Keratinocyte (primary cell): Measurements from ENCODE around the gene ALK. TPM values are rescaled to one million over a fixed set of nuclear protein-coding genes. Genes with fewer than 3 reads are reported as not detected.
A peak's percentile ranks its signal among the peaks of the same experiment; 100 is the strongest.

Experiments used
- DNase-seq: peaks from one replicate; pipeline ENCODE4 v3.0.0-alpha.2; 2011; ENCODE audit warnings: low read depth, missing footprints, low spot score
- FAIRE-seq: peaks from 2 replicates; lab custom pipeline; 2011; peaks lifted over from hg19 to GRCh38; lab: Jason Lieb, UNC
- H2AFZ ChIP-seq: 2 replicates; pipeline ENCODE4 v1.6.0; 2012; ENCODE audit warnings: low read length, control low read depth, inconsistent platforms; ENCODE audit not compliant: control insufficient read depth
- H3K27ac ChIP-seq: 2 replicates; pipeline ENCODE4 v1.5.1; 2011; ENCODE audit warnings: low read length; ENCODE audit not compliant: control insufficient read depth, insufficient read depth
- H3K27me3 ChIP-seq: 3 replicates; pipeline ENCODE4 v1.6.0; 2011; ENCODE audit warnings: low read length; ENCODE audit not compliant: control insufficient read depth, insufficient read depth; ENCODE audit errors: extremely low read depth
- H3K36me3 ChIP-seq, 2 experiments: 2 replicates in 1 of 2; 3 replicates in 1 of 2; pipeline ENCODE4 v1.5.1; 2011; ENCODE audit warnings: low read length in 2 of 2, mild to moderate bottlenecking in 1 of 2; ENCODE audit not compliant: control insufficient read depth in 2 of 2, insufficient read depth in 2 of 2; ENCODE audit errors: extremely low read depth in 1 of 2
- H3K4me1 ChIP-seq: 3 replicates; pipeline ENCODE4 v1.5.1; 2011; ENCODE audit warnings: low read length; ENCODE audit not compliant: control insufficient read depth, insufficient read depth; ENCODE audit errors: extremely low read depth
- H3K4me2 ChIP-seq: 3 replicates; pipeline ENCODE4 v1.6.0; 2011; ENCODE audit warnings: low read depth, low read length; ENCODE audit not compliant: control insufficient read depth, insufficient read depth; ENCODE audit errors: extremely low read depth
- H3K4me3 ChIP-seq, 3 experiments: fragments of 200-600 bp in 1 of 3; sonication (generic) in 1 of 3; 2 replicates in 2 of 3; 3 replicates in 1 of 3; pipeline ENCODE4 v1.5.1; 2011 to 2016; ENCODE audit warnings: low read length in 3 of 3, mild to moderate bottlenecking in 3 of 3, control low read depth in 2 of 3, inconsistent platforms in 1 of 3, low read depth in 1 of 3, mixed read lengths in 1 of 3, mixed run types in 1 of 3, moderate library complexity in 1 of 3; ENCODE audit not compliant: control insufficient read depth in 2 of 3, insufficient read depth in 2 of 3; ENCODE audit errors: extremely low read depth in 1 of 3
- H3K79me2 ChIP-seq: 2 replicates; pipeline ENCODE4 v1.6.0; 2012; ENCODE audit warnings: low read length; ENCODE audit not compliant: control insufficient read depth, insufficient read depth
- H3K9ac ChIP-seq: 3 replicates; pipeline ENCODE4 v1.6.0; 2011; ENCODE audit warnings: low read length; ENCODE audit not compliant: control insufficient read depth, insufficient read depth; ENCODE audit errors: extremely low read depth
- H3K9me1 ChIP-seq: 3 replicates; pipeline ENCODE4 v1.6.0; 2011; ENCODE audit warnings: low read length; ENCODE audit not compliant: control insufficient read depth, insufficient read depth; ENCODE audit errors: extremely low read depth
- H3K9me3 ChIP-seq: 2 replicates; pipeline ENCODE4 v1.5.1; 2012; ENCODE audit warnings: low read depth, low read length; ENCODE audit not compliant: control insufficient read depth
- H4K20me1 ChIP-seq: 3 replicates; pipeline ENCODE4 v1.6.0; 2011; ENCODE audit warnings: low read length; ENCODE audit not compliant: control insufficient read depth, insufficient read depth; ENCODE audit errors: extremely low read depth
- CTCF ChIP-seq, 3 experiments: IDR thresholded peaks in 1 of 3; conservative IDR thresholded peaks in 1 of 3; optimal IDR thresholded peaks in 1 of 3; 2 replicates in 2 of 3; 3 replicates in 1 of 3; pipeline versions ENCODE3 to v1.5.1; 2011; ENCODE audit warnings: low read length in 3 of 3, mild to moderate bottlenecking in 3 of 3, moderate library complexity in 2 of 3, control low read depth in 1 of 3, inconsistent platforms in 1 of 3; ENCODE audit not compliant: insufficient read depth in 2 of 3; ENCODE audit errors: extremely low read depth in 1 of 3
- EZH2 ChIP-seq: IDR thresholded peaks from one replicate; pipeline ENCODE4 v1.6.1; 2012; ENCODE audit warnings: inconsistent platforms, mild to moderate bottlenecking, low read length, moderate library complexity
- dilution Hi-C: fragments of 300-500 bp; cut with MboI; formaldehyde crosslinking; loops from one replicate; pipeline ENCODE4 v1.7.0; 2020; ENCODE audit warnings: low sequenced_read_pairs; ENCODE audit not compliant: extremely low pct_ligation_motif_present
- polyA plus RNA-seq, 5 experiments: library from polyadenylated mRNA; depleted of rRNA in 3 of 5; stranded (reverse) in 3 of 5; stranded (forward) in 1 of 5; unstranded in 1 of 5; fragments of >200 nt; gene quantifications; 1 replicate in 1 of 5; 2 replicates in 3 of 5; 3 replicates in 1 of 5; pipeline versions ENCODE4 v1.2.1 to v1.2.3, GENCODE V29; 2011 to 2012; ENCODE audit warnings: missing spikeins in 2 of 5, low read depth in 1 of 5, low replicate concordance in 1 of 5

ALK gene
- polyA plus RNA-seq, 1 donor (not counting 4 experiments of a cell fraction or from before 2014, with no cell fraction given), result not detected

GRCh38 chr2:29787473-29788465, 133.6 kb downstream of the ALK start:
- H4K20me1 ChIP-seq, result no peaks in the 10 kb centered on the region
- H2AFZ ChIP-seq, result no peak overlapping the region
- no peak overlapping the region for H3K27ac ChIP-seq
- H3K79me2 ChIP-seq, result no peaks in the 10 kb centered on the region
- H3K9me3 ChIP-seq, result no peaks in the 10 kb centered on the region
- no peaks in the 10 kb centered on the region for H3K36me3 ChIP-seq
- DNase-seq (no peak), FAIRE-seq (peak; percentile 20)
- H3K4me2 ChIP-seq, result no peak overlapping the region
- H3K9ac ChIP-seq, result no peak overlapping the region
- TF ChIP-seq EZH2 (no peak), CTCF (optimal IDR thresholded peaks at IDR 0.05 in 1 of 3, IDR thresholded peaks at IDR 0.05 in 1 of 3, conservative IDR thresholded peaks at IDR 0.05 in 1 of 3; ENCODE audit: extremely low read depth in 1 of 3, insufficient read depth in 2 of 3, low read length in 3 of 3) (no peak)
- H3K9me1 ChIP-seq, result no peaks in the 10 kb centered on the region
- peaks cover 5% of the 10 kb centered on the region for H3K27me3 ChIP-seq
- H3K4me1 ChIP-seq, result no peaks in the 10 kb centered on the region
- H3K4me3 ChIP-seq, result no peak overlapping the region
- dilution Hi-C loops, result no loop called here

- Histone ChIP-seq H3K9me1 (no peaks in the 10 kb centered on the region), H3K9me3 (no peaks in the 10 kb centered on the region), H3K27ac (no peak overlapping the region), H3K36me3 (no peaks in the 10 kb centered on the region), H3K4me2 (no peak overlapping the region), H4K20me1 (no peaks in the 10 kb centered on the region), H3K4me3 (no peak overlapping the region), H2AFZ (no peak overlapping the region), H3K27me3 (peaks cover 6% of the 10 kb centered on the region), H3K4me1 (no peaks in the 10 kb centered on the region), H3K9ac (no peak overlapping the region), H3K79me2 (no peaks in the 10 kb centered on the region)
- TF ChIP-seq EZH2 (no peak), CTCF (optimal IDR thresholded peaks at IDR 0.05 in 1 of 3, IDR thresholded peaks at IDR 0.05 in 1 of 3, conservative IDR thresholded peaks at IDR 0.05 in 1 of 3; ENCODE audit: extremely low read depth in 1 of 3, insufficient read depth in 2 of 3, low read length in 3 of 3) (no peak)
- dilution Hi-C loops, result no loop called here
- FAIRE-seq (no peak), DNase-seq (no peak)
Observed at GRCh38 chr2:29786361-29786760, 135.0 kb downstream of the ALK start.
